GM19023 (cell line): ENCODE data around the gene ERI3.
"Not testable (repeated sequence)": the region's sequence is repeated elsewhere in the genome, so short reads cannot be mapped to it uniquely, and the experiment has no call there.

Experiments
- ATAC-seq: cut with Tn5 transposase; IDR thresholded peaks from one replicate; pipeline ENCODE4 v1.9.1; 2021; ENCODE audit warnings: mild to moderate bottlenecking, moderate library complexity; ENCODE audit not compliant: unreplicated experiment

Gene ERI3

DNA sequence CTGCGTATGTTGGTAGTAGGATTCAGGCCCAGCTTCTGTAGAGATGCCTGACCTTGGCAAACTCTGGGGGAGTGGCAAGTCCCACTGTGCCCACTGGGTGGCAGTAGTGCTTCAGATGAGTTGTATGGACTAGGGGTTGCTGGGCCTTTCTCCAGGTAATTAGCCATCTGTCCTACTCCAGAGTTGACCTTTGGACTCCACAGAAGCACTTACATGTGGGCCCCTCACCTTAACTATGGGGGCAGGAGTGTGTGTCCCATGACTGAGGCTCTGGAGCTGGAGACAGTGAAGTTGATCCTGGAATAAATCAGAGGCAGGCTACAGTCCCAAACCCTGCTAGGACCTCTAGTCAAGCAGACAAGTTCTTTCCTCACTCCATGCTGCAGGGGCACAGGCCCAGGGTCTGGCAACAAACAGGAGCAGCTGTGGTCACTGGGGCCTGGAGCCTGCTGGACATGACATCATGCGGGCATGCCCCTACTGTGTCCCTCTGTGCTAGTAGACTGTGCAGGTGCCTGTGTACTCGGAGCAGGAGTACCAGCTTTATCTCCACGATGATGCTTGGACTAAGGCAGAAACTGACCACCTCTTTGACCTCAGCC is 137.1 kb downstream of the ERI3 start:
- ATAC-seq = no peak

DNA sequence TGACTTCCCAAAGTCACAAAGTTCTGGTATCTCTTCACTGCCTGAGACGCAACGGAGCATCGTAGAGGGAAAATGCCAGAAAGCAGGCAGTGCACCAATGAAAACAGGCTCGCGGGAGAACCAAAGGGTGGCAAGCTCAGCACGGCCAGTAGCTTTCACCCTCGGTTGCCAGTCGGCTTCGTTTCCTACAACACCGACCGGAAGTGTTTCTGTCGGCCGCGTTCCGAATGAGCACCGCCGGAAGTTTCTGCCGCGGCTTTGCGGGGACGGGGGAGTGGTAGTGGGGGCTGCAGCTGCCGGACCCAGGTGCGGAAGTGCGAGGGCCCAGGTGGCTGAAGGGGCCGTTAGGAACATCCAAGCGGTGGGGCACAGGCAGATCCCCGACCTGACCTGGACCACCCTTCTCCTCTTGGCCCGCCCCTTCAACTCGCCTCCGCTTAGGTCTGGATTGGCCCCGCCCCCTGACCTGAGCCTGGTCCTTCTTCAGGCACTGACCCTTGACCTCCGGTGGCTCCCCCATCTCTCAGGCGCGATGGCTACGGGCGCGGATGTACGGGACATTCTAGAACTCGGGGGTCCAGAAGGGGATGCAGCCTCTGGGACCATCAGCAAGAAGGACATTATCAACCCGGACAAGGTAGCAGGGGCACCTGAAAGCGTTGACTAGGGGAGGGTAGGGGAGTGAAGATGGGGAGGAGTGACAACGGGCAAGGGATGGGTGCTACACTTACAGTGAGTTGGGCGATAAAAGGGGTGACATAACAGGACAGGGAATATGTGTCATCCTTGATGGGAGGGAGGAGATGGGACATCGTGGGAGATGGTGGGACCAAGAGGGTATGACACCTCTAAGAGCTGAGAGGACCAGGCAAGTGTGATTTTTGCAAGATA is 141.6 kb downstream of the ERI3 start, which contains the start of gene DMAP1:
DMAP1 (plus strand) TSS at position 250 of the 891 bp plus-strand sequence; CDS start at position 533, 283 bp downstream.
- peak; percentile 72 for ATAC-seq

DNA sequence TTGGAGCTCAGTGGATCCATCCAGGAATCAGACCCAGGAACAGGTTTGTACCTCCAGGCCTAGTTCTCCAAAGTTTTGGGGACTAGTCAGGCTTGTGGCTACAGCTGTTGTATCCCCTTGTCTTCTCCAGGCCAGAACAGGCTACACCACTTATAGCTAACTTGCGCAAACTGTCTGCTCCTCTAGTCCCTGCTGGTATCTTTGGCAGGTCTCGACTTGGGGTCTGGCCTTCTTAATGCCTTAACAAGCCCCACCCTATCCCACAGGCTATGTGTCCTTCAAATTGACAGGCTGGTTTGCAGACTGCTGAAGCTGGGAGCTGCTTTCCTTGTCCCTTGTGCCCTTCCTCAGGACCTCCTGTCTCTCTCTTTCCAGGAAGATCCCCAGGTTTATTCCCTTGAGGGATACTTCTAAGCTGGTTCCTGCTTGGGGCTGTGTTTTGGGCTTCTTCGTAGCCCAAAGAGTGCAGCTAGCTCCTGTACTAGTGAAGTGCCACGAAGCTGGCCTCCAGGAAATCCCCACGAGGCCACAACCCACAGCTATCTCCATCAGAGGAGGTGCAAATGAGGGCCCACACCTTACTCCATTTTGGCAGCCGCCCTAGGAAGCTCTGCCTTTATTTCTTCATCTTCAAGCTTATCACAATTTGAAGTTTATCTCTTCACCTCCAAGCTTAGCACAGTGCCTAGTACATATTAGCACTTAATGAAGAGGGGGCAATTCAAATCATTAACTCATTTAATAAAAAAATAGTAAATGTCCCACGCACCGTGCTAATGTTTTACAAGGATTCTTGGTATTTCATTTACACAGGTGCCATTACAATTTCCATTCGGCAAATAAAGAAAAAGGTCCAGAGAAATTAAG is 142.5 kb downstream of the ERI3 start:
- ATAC-seq = peak; percentile 26

DNA sequence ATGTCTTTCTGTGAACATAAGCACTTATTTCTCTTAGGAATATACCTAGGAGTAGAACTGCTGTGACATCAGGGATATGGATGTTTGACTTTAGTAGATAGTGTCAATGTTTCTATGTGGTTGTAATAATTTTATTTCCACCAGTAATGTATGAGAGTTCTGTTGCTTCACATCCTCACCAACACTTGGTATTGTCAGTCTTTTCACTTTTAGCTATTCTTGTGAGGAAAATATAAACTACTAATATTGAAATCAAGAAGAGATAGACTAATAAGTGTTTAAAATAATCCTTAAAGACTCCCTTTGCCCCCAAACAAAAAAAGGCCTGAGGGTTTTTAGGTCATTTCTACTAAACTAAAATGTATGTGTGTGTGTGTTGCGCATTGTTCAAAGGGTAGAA is 144.5 kb downstream of the ERI3 start:
- no peak for ATAC-seq

DNA sequence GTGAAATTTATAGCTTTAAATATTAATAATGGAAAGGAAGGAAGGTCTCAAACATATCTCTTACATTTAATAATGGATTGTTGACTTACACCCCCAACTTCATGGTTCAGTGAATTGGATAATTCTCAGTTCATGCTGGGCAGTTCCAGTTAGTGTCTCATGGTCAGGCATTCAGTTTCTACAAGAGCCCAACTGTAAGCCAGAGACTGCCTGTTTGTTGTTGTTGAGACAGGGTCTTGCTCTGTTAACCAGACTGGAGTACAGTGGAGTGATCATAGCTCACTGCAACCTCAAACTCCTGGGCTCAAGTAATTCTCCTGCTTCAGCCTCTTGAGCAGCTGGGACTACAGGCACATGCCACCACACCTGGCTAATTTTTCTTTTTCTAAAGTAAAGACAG is 146.8 kb downstream of the ERI3 start:
- no peak for ATAC-seq

DNA sequence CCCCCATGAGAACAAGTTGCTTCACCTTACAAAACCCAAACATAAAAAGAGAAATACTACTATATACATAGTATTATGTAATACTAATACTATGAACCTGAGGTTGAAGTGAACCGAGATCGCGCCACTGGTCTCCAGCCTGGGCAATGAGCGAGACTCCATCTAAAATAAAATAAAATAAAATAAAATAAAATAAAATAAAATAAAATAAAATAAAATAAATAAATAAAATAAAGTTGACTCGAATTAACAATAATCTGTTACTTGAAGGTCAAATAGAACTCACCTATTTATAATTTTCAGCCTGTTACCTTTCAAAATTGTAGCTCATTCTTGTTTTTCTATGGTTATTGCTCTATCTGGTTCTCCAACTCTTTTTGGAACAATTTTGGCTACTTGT is 148.5 kb downstream of the ERI3 start:
- not testable (repeated sequence) for ATAC-seq

DNA sequence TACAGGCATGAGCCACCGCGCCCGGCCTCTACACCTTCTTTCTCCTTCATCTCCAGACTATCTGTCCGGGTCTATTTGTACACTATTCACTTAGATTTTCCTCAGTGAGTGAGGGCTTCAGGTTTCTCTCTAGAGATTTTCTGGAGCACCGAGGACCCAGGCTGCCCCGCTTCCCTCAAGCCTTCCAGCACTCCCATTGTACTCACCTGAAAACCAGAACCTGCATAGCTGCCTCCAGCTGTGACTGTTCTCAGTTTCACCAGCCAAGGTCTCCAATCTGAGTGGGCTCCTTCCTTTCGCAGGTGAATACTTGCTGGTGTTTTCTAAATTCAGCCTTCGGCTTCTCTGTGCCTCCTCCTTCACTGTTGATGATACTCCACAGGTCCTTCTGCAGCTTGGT is 154.7 kb downstream of the ERI3 start:
- ATAC-seq = no peak

DNA sequence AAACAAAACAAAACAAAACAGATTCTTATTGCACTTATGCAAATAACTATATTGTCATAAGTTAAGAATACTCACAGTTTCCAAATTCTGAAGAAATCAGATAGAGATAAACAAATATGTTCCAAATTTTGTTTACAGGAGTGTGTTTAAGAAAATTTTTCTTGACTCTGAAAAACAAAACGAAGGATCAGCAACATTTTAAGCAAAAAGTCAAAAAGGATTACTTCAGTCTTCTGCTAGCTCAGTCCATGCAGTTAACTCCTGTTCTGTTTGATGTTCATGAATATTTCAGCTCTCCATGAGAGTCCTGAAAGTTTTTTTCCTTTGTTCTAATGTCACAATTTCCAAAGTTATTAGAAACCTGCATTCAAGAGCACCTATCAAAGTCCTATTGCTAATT is 180.4 kb downstream of the ERI3 start:
- ATAC-seq = no peak
